CD4-positive, alpha-beta T cell (primary cell): Measurements from ENCODE around the gene CSTPP1. TPM values are rescaled to one million over a fixed set of nuclear protein-coding genes. Genes with fewer than 3 reads are reported as not detected.

Source experiments
- ATAC-seq: fragments of 200-7000 bp; cut with Tn5 transposase; one replicate; pipeline ENCODE4 v1.10.0; 2022; ENCODE audit warnings: mild to moderate bottlenecking; ENCODE audit not compliant: poor library complexity
- CTCF ChIA-PET: fragments of 350-600 bp; sonication (Branson Sonifier 250); formaldehyde crosslinking; loops from one replicate; lab custom pipeline; 2021; ENCODE audit warnings: antibody characterized with exemption, inconsistent platforms; lab: Charles Lee
- POLR2A ChIA-PET: fragments of 350-600 bp; sonication (Branson Sonifier 250); formaldehyde crosslinking; loops from one replicate; lab custom pipeline; 2021; ENCODE audit warnings: antibody characterized with exemption, inconsistent platforms; lab: Charles Lee
- DNase-seq, 14 experiments: peaks; one replicate each; pipeline ENCODE4 v3.0.0-alpha.2; 2013 to 2020; ENCODE audit warnings: mixed read lengths in 2 of 14
- H3K27ac ChIP-seq, 2 donors: one replicate each; pipeline versions ENCODE4 v1.5.1 to v1.7.0; 2013; ENCODE audit warnings: low read length in 2 of 2, low read depth in 1 of 2, mild to moderate bottlenecking in 1 of 2
- H3K27me3 ChIP-seq, 2 experiments: 1 replicate in 1 of 2; 2 replicates in 1 of 2; pipeline versions ENCODE4 v1.6.1 to v1.7.0; 2013; ENCODE audit warnings: low read length in 2 of 2, control low read depth in 1 of 2, mild to moderate bottlenecking in 1 of 2, moderate library complexity in 1 of 2; ENCODE audit not compliant: insufficient read depth in 2 of 2, control insufficient read depth in 1 of 2
- H3K36me3 ChIP-seq: one replicate; pipeline ENCODE4 v1.6.1; 2013; ENCODE audit warnings: low read length, control low read depth; ENCODE audit not compliant: insufficient read depth
- H3K4me1 ChIP-seq: one replicate; pipeline ENCODE4 v1.6.1; 2013; ENCODE audit warnings: low read length, control low read depth; ENCODE audit not compliant: insufficient read depth
- H3K4me3 ChIP-seq: one replicate; pipeline ENCODE4 v1.5.1; 2013; ENCODE audit warnings: mild to moderate bottlenecking, low read length, moderate library complexity
- H3K9me3 ChIP-seq, 2 experiments: 1 replicate in 1 of 2; 2 replicates in 1 of 2; pipeline versions ENCODE4 v1.6.1 to v1.7.0; 2013; ENCODE audit warnings: low read length in 2 of 2, mild to moderate bottlenecking in 2 of 2, control low read depth in 1 of 2, moderate library complexity in 1 of 2; ENCODE audit not compliant: control insufficient read depth in 1 of 2, insufficient read depth in 1 of 2
- H3K27ac Mint-ChIP-seq: one replicate; pipeline ENCODE4 v1.8.0; 2020; ENCODE audit warnings: mixed read lengths
- H3K27me3 Mint-ChIP-seq: one replicate; pipeline ENCODE4 v1.8.0; 2021; ENCODE audit warnings: mixed read lengths
- H3K36me3 Mint-ChIP-seq: one replicate; pipeline ENCODE4 v1.8.0; 2021; ENCODE audit warnings: low read depth, mixed read lengths
- H3K4me1 Mint-ChIP-seq: one replicate; pipeline ENCODE4 v1.8.0; 2021; ENCODE audit warnings: low read depth, mixed read lengths
- H3K4me3 Mint-ChIP-seq: one replicate; pipeline ENCODE4 v1.8.0; 2020; ENCODE audit warnings: mild to moderate bottlenecking, mixed read lengths
- H3K9me3 Mint-ChIP-seq: one replicate; pipeline ENCODE4 v1.8.0; 2020; ENCODE audit warnings: mixed read lengths
- CTCF ChIP-seq: fragments of 200-600 bp; IDR thresholded peaks from one replicate; pipeline ENCODE4 v1.8.0; 2022; ENCODE audit warnings: antibody characterized with exemption, mild to moderate bottlenecking
- intact Hi-C, 2 experiments: fragments of 100-400 bp; cut with DNase I in 1 of 2; cut with micrococcal nuclease in 1 of 2; formaldehyde crosslinking; loops; one replicate each; pipeline versions ENCODE4 v1.15.1 to v1.9.0; 2023 to 2025; cut with DNase I, micrococcal nuclease
- total RNA-seq, 174 experiments: library from RNA in 2 of 174; stranded (reverse) in 2 of 174; gene quantifications; one replicate each; pipeline ENCODE4 v1.2.3 and lab custom pipeline; 2021 to 2026

Gene CSTPP1
- total RNA-seq, 2 experiments from 2014 or later = 6.6 to 7.3 TPM

DNA sequence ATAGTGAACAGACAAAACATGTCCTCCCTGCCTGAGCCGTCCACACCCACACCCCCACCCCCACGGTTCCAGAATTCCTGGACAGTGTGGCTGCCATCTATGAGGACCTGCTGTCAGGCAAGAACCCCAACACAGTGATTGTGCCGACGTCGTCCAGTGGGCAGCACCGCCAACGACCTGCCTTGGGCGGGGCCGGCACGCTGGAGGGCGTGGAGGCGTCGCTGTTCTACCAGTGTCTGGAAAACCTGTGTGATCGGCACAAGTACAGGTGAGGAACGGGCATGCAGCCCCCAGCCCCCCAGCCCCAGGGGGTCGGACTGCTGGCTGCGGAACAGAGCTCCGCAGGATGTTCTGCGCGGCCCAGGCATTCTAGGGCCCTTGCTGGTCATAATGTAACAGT is 220.4 kb downstream of the CSTPP1 start:
- Mint-ChIP-seq H3K27ac (no peak overlapping the region), H3K36me3 (peaks cover 13% of the 10 kb centered on the region), H3K4me3 (no peak overlapping the region), H3K4me1 (peaks cover 33% of the 10 kb centered on the region), H3K9me3 (no peaks in the 10 kb centered on the region), H3K27me3 (no peaks in the 10 kb centered on the region)
- Histone ChIP-seq H3K4me3 (no peak overlapping the region), H3K27ac (no peak overlapping the region), H3K9me3 (no peaks in the 10 kb centered on the region), H3K27me3 (no peaks in the 10 kb centered on the region), H3K4me1 (peaks cover 44% of the 10 kb centered on the region), H3K36me3 (no peaks in the 10 kb centered on the region)
- ATAC-seq (no peak), DNase-seq (peak in 1 of 14 experiments; percentile 16)
- POLR2A ChIA-PET = no interaction called here
- TF ChIP-seq CTCF = no peak
- intact Hi-C loops = no loop called here
- CTCF ChIA-PET = no interaction called here

DNA sequence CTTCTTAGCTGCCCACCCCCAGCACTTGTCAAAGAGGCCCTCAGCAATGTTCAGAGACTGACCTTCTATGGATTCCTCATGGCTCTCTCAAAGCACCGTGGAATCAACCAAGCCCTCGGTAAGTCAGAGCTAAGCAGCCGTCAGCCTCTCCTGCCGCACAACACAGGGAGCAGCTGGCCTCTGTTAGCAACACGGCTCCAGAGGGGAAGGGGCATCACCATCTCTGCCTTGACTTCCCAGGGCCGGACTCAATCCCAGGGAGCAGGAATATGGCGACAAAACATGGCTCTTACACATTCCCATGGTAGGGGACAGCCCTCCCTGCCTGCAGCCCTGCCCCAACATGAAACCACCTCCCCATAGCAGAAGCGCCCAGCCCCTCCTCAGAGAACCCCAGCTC is 221.2 kb downstream of the CSTPP1 start:
- POLR2A ChIA-PET = no interaction called here
- intact Hi-C loops = no loop called here
- ATAC-seq = no peak

GRCh38 chr11:47158242-47158641 is 221.7 kb downstream of the CSTPP1 start:
- no peaks in the 10 kb centered on the region for H3K27me3 ChIP-seq
- H3K27ac ChIP-seq = no peak overlapping the region
- intact Hi-C loops = no loop called here
- no peaks in the 10 kb centered on the region for H3K27me3 Mint-ChIP-seq
- POLR2A ChIA-PET = no interaction called here
- H3K4me3 Mint-ChIP-seq = no peak overlapping the region
- no peak for ATAC-seq
- H3K36me3 Mint-ChIP-seq = peaks cover 15% of the 10 kb centered on the region
- H3K4me3 ChIP-seq = no peak overlapping the region
- no peak for TF ChIP-seq CTCF
- H3K4me1 ChIP-seq = peaks cover 35% of the 10 kb centered on the region
- H3K9me3 ChIP-seq = no peaks in the 10 kb centered on the region
- peak overlapping the region; percentile 6 for H3K27ac Mint-ChIP-seq
- CTCF ChIA-PET = no interaction called here
- peaks cover 2% of the 10 kb centered on the region for H3K36me3 ChIP-seq
- peaks cover 28% of the 10 kb centered on the region for H3K4me1 Mint-ChIP-seq
- no peaks in the 10 kb centered on the region for H3K9me3 Mint-ChIP-seq
- DNase-seq = no peak

More for the DNA sequence above, 221.2 kb downstream of the CSTPP1 start:
- Histone ChIP-seq H3K27ac (no peak overlapping the region), H3K9me3 (no peaks in the 10 kb centered on the region), H3K4me3 (no peak overlapping the region), H3K36me3 (no peaks in the 10 kb centered on the region), H3K4me1 (peaks cover 39% of the 10 kb centered on the region), H3K27me3 (no peaks in the 10 kb centered on the region)
- Mint-ChIP-seq H3K27ac (peak overlapping the region; percentile 6), H3K36me3 (peaks cover 15% of the 10 kb centered on the region), H3K4me3 (no peak overlapping the region), H3K27me3 (no peaks in the 10 kb centered on the region), H3K9me3 (no peaks in the 10 kb centered on the region), H3K4me1 (peaks cover 32% of the 10 kb centered on the region)
- CTCF ChIA-PET = no interaction called here
- TF ChIP-seq CTCF = no peak
- peak in 1 of 14 experiments; percentile 8 for DNase-seq
